NT2/D1 (cell line): ENCODE measurements around the gene TNFAIP8L3.

Experiments used
- SUZ12 ChIP-seq: IDR thresholded peaks from 2 replicates; pipeline ENCODE4 v1.6.1; 2011; ENCODE audit not compliant: insufficient read length, insufficient read depth; ENCODE audit errors: extremely low read depth
- YY1 ChIP-seq: IDR thresholded peaks from 2 replicates; pipeline ENCODE4 v1.6.1; 2011; ENCODE audit not compliant: insufficient read length, insufficient read depth
- ZNF274 ChIP-seq: IDR thresholded peaks from 2 replicates; pipeline ENCODE4 v1.6.1; 2011; ENCODE audit warnings: mild to moderate bottlenecking, low read depth, low read length

DNA sequence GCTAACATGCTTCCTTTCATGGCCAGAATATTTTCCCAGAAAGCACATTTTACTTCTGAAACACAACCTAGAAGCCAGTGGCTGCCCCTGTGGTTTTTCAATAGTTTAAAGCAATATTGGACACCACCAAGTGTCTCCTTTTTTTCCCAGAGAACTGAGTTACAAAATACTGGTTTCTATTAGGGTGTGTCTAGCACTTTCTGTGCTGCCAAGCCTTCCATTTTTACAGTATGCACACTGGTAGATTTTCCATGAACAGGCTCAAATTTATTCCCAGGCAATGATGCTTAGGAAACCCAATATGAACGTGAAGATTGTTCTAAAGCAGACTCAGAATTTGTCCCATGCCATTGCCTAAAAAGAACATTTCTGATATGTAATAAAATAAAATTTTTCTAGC lies 7.2 kb downstream of the TNFAIP8L3 start:
- TF ChIP-seq YY1 (no peak), SUZ12 (no peak), ZNF274 (no peak)
